Measurements from ENCODE around the gene NCK2.

Gene NCK2

DNA sequence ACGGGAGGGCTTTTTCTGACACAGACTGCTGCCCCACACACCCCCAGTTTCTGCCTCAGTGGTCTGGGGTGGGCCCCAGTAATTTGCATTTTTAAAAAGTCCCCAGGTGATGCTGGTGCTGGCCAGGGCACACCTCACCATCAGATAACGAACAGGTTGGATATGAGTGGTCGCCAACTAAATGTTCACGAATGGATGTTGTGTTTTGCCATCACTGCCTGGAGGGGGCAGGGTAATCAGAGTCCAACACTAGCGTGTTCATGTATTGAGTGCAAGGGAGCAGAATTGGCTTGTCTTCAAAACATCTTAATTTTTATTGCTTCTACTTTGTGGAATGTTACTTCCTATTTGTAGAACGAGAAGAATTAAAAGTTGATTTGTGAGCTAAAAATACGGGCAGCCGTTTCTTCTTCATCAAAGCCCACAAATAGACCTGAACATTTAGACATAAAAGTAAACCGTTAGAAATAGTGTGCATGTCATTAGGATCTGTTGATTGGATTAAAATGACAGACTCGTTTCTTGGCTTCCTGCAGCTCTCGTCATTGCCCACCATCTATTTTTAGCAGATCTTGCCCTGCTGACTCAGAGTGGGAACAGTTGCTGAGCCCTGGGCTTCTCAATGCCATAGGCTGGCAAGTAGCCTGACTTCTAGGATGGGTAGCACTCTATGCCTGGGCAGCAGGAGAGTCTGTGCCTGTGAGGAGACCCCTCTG lies 45.2 kb downstream of the NCK2 start:
- Histone ChIP-seq H3K9me3 (ENCODE audit: control insufficient read depth, low read length) (no peaks in the 10 kb centered on the region), H3K36me3 (ENCODE audit: control insufficient read depth, insufficient read depth, low read length) (no peaks in the 10 kb centered on the region), H3K27me3 (ENCODE audit: control insufficient read depth, insufficient read depth, low read length) (no peaks in the 10 kb centered on the region), H3K4me3 (ENCODE audit: low read depth, low read length) (no peak overlapping the region), H3K9ac (no peak overlapping the region), H3K4me1 (peaks cover 5% of the 10 kb centered on the region), H3K27ac (no peak overlapping the region), H3K79me2 (peaks cover 66% of the 10 kb centered on the region), H2AFZ (no peak overlapping the region), H3K4me2 (ENCODE audit: low read length) (no peak overlapping the region)
- no peak for TF ChIP-seq CTCF (IDR thresholded peaks at IDR 0.05)

DNA sequence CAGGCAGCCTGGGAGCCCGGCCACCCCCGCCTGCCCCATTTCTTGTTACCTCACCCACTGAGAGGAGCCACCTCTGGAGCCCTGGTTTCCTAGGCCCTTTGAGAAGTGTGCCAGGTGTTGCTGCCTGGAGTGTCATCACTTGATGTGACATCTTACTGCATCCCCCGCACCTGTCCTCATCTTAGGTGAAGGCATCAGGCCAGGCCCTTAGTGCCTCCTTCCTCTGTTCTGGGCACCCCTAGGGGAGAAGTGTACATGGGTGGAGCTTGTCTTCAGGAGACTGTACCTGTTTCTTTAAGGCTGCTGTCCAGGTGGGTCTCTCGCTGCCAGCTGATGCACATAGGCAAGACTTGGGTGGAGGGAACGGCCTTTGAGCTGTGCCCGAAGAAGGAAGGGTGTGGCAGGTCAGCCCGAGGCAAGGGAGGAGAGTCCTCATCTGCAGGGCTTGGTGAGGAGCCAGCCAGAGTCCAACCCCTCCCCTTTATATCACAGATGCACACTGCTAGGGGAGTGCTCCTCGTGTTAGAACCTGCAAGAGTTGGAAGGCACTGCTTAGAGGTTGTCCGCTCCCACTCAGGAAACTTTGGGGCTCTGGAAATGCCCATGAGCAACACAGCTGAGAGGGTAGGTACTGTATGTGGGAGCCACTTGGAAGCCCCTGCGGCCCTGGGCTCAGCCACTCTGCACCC lies 45.9 kb downstream of the NCK2 start:
- Histone ChIP-seq H3K4me3 (ENCODE audit: low read depth, low read length) (no peak overlapping the region), H3K9ac (no peak overlapping the region), H2AFZ (no peak overlapping the region), H3K79me2 (peaks cover 60% of the 10 kb centered on the region), H3K27me3 (ENCODE audit: control insufficient read depth, insufficient read depth, low read length) (no peaks in the 10 kb centered on the region), H3K4me1 (peaks cover 5% of the 10 kb centered on the region), H3K9me3 (ENCODE audit: control insufficient read depth, low read length) (no peaks in the 10 kb centered on the region), H3K4me2 (ENCODE audit: low read length) (no peak overlapping the region), H3K36me3 (ENCODE audit: control insufficient read depth, insufficient read depth, low read length) (no peaks in the 10 kb centered on the region), H3K27ac (no peak overlapping the region)
- no peak for TF ChIP-seq CTCF (IDR thresholded peaks at IDR 0.05)

DNA sequence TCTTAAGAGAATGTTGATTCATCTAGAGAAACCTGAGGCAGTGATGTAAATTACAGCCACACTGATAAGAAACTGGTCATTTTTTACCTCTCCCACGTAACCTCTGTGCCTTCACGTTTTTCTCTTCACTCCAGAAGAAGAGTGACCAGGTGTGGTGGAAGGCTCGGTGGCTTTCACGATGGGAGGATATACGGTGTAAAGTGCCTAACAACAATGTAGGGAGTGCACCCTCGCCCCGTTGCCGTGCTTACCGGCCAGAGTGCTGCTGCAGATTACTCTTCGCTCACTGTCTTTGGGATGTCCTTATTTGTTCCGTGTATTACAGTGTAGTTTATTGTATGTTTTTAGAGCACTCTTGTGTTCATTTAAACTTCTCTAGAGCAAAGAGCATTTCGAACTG lies 46.5 kb downstream of the NCK2 start:
- H2AFZ ChIP-seq, result no peak overlapping the region
- H3K9me3 ChIP-seq (ENCODE audit: control insufficient read depth, low read length), result no peaks in the 10 kb centered on the region
- no peak overlapping the region for H3K4me3 ChIP-seq (ENCODE audit: low read depth, low read length)
- no peaks in the 10 kb centered on the region for H3K36me3 ChIP-seq (ENCODE audit: control insufficient read depth, insufficient read depth, low read length)
- no peak for TF ChIP-seq CTCF (IDR thresholded peaks at IDR 0.05)
- H3K4me1 ChIP-seq, result peaks cover 9% of the 10 kb centered on the region
- H3K4me2 ChIP-seq (ENCODE audit: low read length), result no peak overlapping the region
- peaks cover 58% of the 10 kb centered on the region for H3K79me2 ChIP-seq
- H3K27ac ChIP-seq, result no peak overlapping the region
- H3K27me3 ChIP-seq (ENCODE audit: control insufficient read depth, insufficient read depth, low read length), result no peaks in the 10 kb centered on the region
- H3K9ac ChIP-seq, result no peak overlapping the region

DNA sequence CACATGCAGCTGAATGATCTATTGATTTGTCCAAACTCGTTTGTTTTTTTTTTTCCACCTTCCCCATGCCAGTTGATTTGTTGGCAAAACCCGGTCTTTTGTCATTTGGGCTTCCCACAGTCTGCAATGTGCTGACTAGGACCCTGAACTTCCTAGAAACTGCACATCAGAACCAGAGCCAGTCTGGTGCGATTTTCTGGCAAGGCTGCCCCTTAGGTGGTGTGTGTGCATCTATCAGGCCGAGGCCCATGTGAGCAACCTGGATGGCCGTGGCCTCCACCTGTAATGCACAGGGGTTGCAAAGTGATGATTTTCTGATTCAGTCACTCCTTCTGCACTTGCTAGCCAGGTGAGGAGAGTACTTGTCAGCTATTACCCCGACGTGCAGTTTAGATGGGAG lies 47.8 kb downstream of the NCK2 start:
- no peak overlapping the region for H2AFZ ChIP-seq
- no peaks in the 10 kb centered on the region for H3K36me3 ChIP-seq (ENCODE audit: control insufficient read depth, insufficient read depth, low read length)
- H3K27ac ChIP-seq, result no peak overlapping the region
- H3K9me3 ChIP-seq (ENCODE audit: control insufficient read depth, low read length), result no peaks in the 10 kb centered on the region
- peaks cover 9% of the 10 kb centered on the region for H3K4me1 ChIP-seq
- no peak overlapping the region for H3K4me2 ChIP-seq (ENCODE audit: low read length)
- no peak overlapping the region for H3K9ac ChIP-seq
- no peak overlapping the region for H3K4me3 ChIP-seq (ENCODE audit: low read depth, low read length)
- peaks cover 53% of the 10 kb centered on the region for H3K79me2 ChIP-seq
- no peaks in the 10 kb centered on the region for H3K27me3 ChIP-seq (ENCODE audit: control insufficient read depth, insufficient read depth, low read length)
- TF ChIP-seq CTCF (IDR thresholded peaks at IDR 0.05), result no peak
